Lung (tissue), 12 donors: Measurements from ENCODE around the gene GGA1. TPM values are rescaled to one million over a fixed set of nuclear protein-coding genes. Genes with fewer than 3 reads are reported as not detected.

Experiments used
- ATAC-seq: fragments of 200-7000 bp; cut with Tn5 transposase; one replicate; pipeline ENCODE4 v1.9.1; 2020; ENCODE audit warnings: moderate number of reproducible peaks; ENCODE audit not compliant: insufficient read depth, low FRiP score
- DNase-seq, 3 donors: peaks; one replicate each; pipeline ENCODE4 v3.0.0-alpha.2; 2013 to 2017
- H3K27ac ChIP-seq, 2 donors: one replicate each; pipeline ENCODE4 v1.5.1; 2013; ENCODE audit warnings: mild to moderate bottlenecking in 2 of 2, moderate library complexity in 2 of 2, control low read depth in 1 of 2, inconsistent platforms in 1 of 2, low read depth in 1 of 2, low read length in 1 of 2
- H3K27me3 ChIP-seq, 3 donors: one replicate each; pipeline ENCODE4 v1.5.1; 2013; ENCODE audit warnings: low read length in 2 of 3; ENCODE audit not compliant: control insufficient read depth in 3 of 3, insufficient read depth in 3 of 3
- H3K36me3 ChIP-seq, 4 donors: one replicate each; pipeline ENCODE4 v1.5.1; 2013; ENCODE audit warnings: low read length in 4 of 4, mild to moderate bottlenecking in 1 of 4, moderate library complexity in 1 of 4; ENCODE audit not compliant: control insufficient read depth in 4 of 4, insufficient read depth in 4 of 4
- H3K4me1 ChIP-seq, 5 donors: one replicate each; pipeline ENCODE4 v1.5.1; 2013; ENCODE audit warnings: low read length in 5 of 5, mild to moderate bottlenecking in 2 of 5, moderate library complexity in 1 of 5; ENCODE audit not compliant: control insufficient read depth in 5 of 5, insufficient read depth in 5 of 5
- H3K4me3 ChIP-seq: one replicate; pipeline ENCODE4 v1.5.1; 2013; ENCODE audit warnings: mild to moderate bottlenecking, control low read depth, moderate library complexity
- H3K9ac ChIP-seq, 2 donors: one replicate each; pipeline ENCODE4 v1.5.1; 2013; ENCODE audit warnings: low read length in 2 of 2, control low read depth in 1 of 2; ENCODE audit not compliant: insufficient read depth in 1 of 2
- H3K9me3 ChIP-seq, 4 donors: one replicate each; pipeline ENCODE4 v1.5.1; 2013; ENCODE audit warnings: low read length in 3 of 4, mild to moderate bottlenecking in 1 of 4, moderate library complexity in 1 of 4; ENCODE audit not compliant: control insufficient read depth in 4 of 4, insufficient read depth in 3 of 4
- CTCF ChIP-seq: IDR thresholded peaks from 2 replicates; pipeline ENCODE4 v1.5.1; 2012; ENCODE audit warnings: mild to moderate bottlenecking; ENCODE audit errors: control extremely low read depth, extremely low read depth
- WGBS, 2 donors: extraction: QIAGEN DNeasy Blood & Tissue Kit; methylation state at CpG; one replicate each; pipeline ENCODE4 v1.1.7; 2013; 5-methylcytosine and 5-hydroxymethylcytosine counted together
- polyA plus RNA-seq, 2 donors: library from polyadenylated mRNA; stranded (reverse); fragments of 200-250 nt; gene quantifications; one replicate each; pipeline ENCODE4 v1.2.1, GENCODE V29; 2013
- total RNA-seq, 2 donors: library from RNA; depleted of rRNA in 1 of 2; stranded (reverse); fragments of >200 nt in 1 of 2; gene quantifications; one replicate each; pipeline ENCODE4 v1.2.1, GENCODE V29; 2014 to 2021
- donor health status: control.
- donor health status: control.
- donor health status: Bipolar disorder and iron deficiency.
- donor health status: healthy.
- donor health status: DM: yes; HTN: yes; CAD: no.

GGA1 gene
- total and polyA plus RNA-seq, 4 donors, result 51.5 to 72.4 (median 57.5) TPM

GRCh38 chr22:37623075-37624016 is 14.7 kb downstream of the GGA1 start:
- Histone ChIP-seq H3K27me3 (no peaks in the 10 kb centered on the region), H3K4me3 (no peak overlapping the region), H3K9ac (no peak overlapping the region), H3K9me3 (no peaks in the 10 kb centered on the region), H3K36me3 (peaks cover 5 to 49% (median 15%) of the 10 kb centered on the region in 4 donors), H3K4me1 (peaks cover 0 to 23% (median 10%) of the 10 kb centered on the region in 5 donors), H3K27ac (no peak overlapping the region)
- WGBS, 2 donors, result 63 to 65% methylated on average over 22 of the region's 22 CpGs
- DNase-seq (peak; percentile 81 to 86 (median 81)), ATAC-seq (no peak)
- peak; percentile 42 for TF ChIP-seq CTCF

- no peak overlapping the region for H3K9ac ChIP-seq
- peaks cover 0 to 23% (median 10%) of the 10 kb centered on the region in 5 donors for H3K4me1 ChIP-seq
- no peak for DNase-seq
- peaks cover 2 to 46% (median 16%) of the 10 kb centered on the region in 4 donors for H3K36me3 ChIP-seq
- no peak overlapping the region for H3K4me3 ChIP-seq
- H3K27ac ChIP-seq, result no peak overlapping the region
- no peak for TF ChIP-seq CTCF
- H3K27me3 ChIP-seq, result no peaks in the 10 kb centered on the region
- no peaks in the 10 kb centered on the region for H3K9me3 ChIP-seq
- WGBS, 2 donors, result 68 to 84% methylated on average over 6 of the region's 6 CpGs
- no peak for ATAC-seq
Observed at GRCh38 chr22:37624017-37624365, 15.4 kb downstream of the GGA1 start.

DNA sequence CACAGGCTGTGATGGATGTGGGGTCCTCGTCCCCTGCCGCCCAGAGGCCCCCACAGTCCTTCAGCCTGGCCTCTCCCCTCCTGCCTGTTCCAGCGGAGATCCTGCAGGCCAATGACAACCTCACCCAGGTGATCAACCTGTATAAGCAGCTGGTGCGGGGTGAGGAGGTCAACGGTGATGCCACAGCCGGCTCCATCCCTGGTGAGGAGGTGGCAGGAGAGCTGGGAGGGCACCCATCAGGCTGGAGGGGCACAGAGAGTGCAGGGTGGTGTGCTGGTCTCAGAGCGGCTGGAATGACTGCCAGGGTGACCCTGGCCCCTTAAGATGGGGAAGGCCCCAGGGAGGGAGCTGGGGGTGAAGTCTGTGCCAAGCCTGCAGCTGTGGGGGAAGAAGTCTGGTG is 16.2 kb downstream of the GGA1 start:
- ATAC-seq, result no peak
- Histone ChIP-seq H3K27ac (peak overlapping the region in 1 of 2 donors; percentile 3), H3K9me3 (no peaks in the 10 kb centered on the region), H3K4me3 (no peak overlapping the region), H3K27me3 (no peaks in the 10 kb centered on the region), H3K9ac (no peak overlapping the region), H3K4me1 (peaks cover 0 to 23% (median 10%) of the 10 kb centered on the region in 5 donors), H3K36me3 (peaks cover 2 to 46% (median 15%) of the 10 kb centered on the region in 4 donors)
- WGBS, 2 donors, result 91 to 92% methylated on average over 7 of the region's 7 CpGs
- TF ChIP-seq CTCF, result no peak
- no peak for DNase-seq
